ENCODE data around the gene ILF3.

GRCh38 chr19:10653482-10653731 is 739 bp upstream of the ILF3 start:
- no peak for TF ChIP-seq CTCF (conservative IDR thresholded peaks at IDR 0.05 in 1 of 2, IDR thresholded peaks at IDR 0.05 in 1 of 2; ENCODE audit: low read depth in 1 of 2, low read length in 2 of 2)
- no peak for TF ChIP-seq EZH2 (IDR thresholded peaks at IDR 0.05; ENCODE audit: low read length, missing control alignments)
